C4-2B (cell line): ENCODE results near the gene SNRNP70.

Source experiments
- CTCF ChIP-seq: fragments of 450-650 bp; conservative IDR thresholded peaks from 2 replicates; pipeline ENCODE4 v1.5.1; 2017; ENCODE audit warnings: mild to moderate bottlenecking
- ZFX ChIP-seq: fragments of 450-650 bp; IDR thresholded peaks from 2 replicates; pipeline ENCODE4 v1.6.1; 2017

- no peak for TF ChIP-seq CTCF
- TF ChIP-seq ZFX, result no peak
Measured at GRCh38 chr19:49130325-49130724, 45.1 kb downstream of the SNRNP70 start.
